GM18870 (cell line): ENCODE data around the gene ZFAND3.

ENCODE experiments used
- ATAC-seq: cut with Tn5 transposase; IDR thresholded peaks from one replicate; pipeline ENCODE4 v1.9.1; 2021; ENCODE audit warnings: moderate library complexity; ENCODE audit not compliant: unreplicated experiment

ZFAND3 gene

GRCh38 chr6:37819177-37819801 is at the start of gene ZFAND3:
ZFAND3 (plus strand) TSS chr6:37819727; CDS start chr6:37819946, 219 bp downstream.
- ATAC-seq, result peak; percentile 77

- no peak for ATAC-seq
These were observed 45.4 kb upstream of the ZFAND3 start for GRCh38 chr6:37774028-37774680.

GRCh38 chr6:37776566-37776965 is 43.0 kb upstream of the ZFAND3 start:
- ATAC-seq, result no peak

- ATAC-seq, result no peak
These were observed 42.2 kb upstream of the ZFAND3 start for GRCh38 chr6:37777272-37777834.

- no peak for ATAC-seq
These were observed 40.3 kb upstream of the ZFAND3 start for GRCh38 chr6:37779111-37779800.

- no peak for ATAC-seq
These were observed 39.5 kb upstream of the ZFAND3 start for GRCh38 chr6:37779902-37780628.

- no peak for ATAC-seq
These were observed 37.7 kb upstream of the ZFAND3 start for GRCh38 chr6:37781788-37782187.

GRCh38 chr6:37783025-37783855 is 36.3 kb upstream of the ZFAND3 start:
- ATAC-seq, result no peak

- no peak for ATAC-seq
These were observed 35.5 kb upstream of the ZFAND3 start for GRCh38 chr6:37783856-37784584.

GRCh38 chr6:37784585-37784967 is 35.0 kb upstream of the ZFAND3 start:
- no peak for ATAC-seq

- ATAC-seq, result no peak
These were observed 34.4 kb upstream of the ZFAND3 start for GRCh38 chr6:37785002-37785662.

GRCh38 chr6:37785663-37786270 is 33.8 kb upstream of the ZFAND3 start:
- no peak for ATAC-seq

GRCh38 chr6:37787216-37787615 is 32.3 kb upstream of the ZFAND3 start:
- ATAC-seq, result no peak

GRCh38 chr6:37788259-37788658 is 31.3 kb upstream of the ZFAND3 start:
- ATAC-seq, result no peak

GRCh38 chr6:37791156-37791919 is 28.2 kb upstream of the ZFAND3 start:
- ATAC-seq, result peak; percentile 87

- ATAC-seq, result no peak
These were observed 27.0 kb upstream of the ZFAND3 start for GRCh38 chr6:37792457-37793033.

GRCh38 chr6:37793067-37793466 is 26.5 kb upstream of the ZFAND3 start:
- no peak for ATAC-seq

- ATAC-seq, result no peak
These were observed 24.7 kb upstream of the ZFAND3 start for GRCh38 chr6:37794825-37795224.
